B cell (primary cell): ENCODE measurements around the gene RABEP2. TPM values are rescaled to one million over a fixed set of nuclear protein-coding genes. Genes with fewer than 3 reads are reported as not detected.

Experiments
- ATAC-seq: fragments of 200-7000 bp; cut with Tn5 transposase; one replicate; pipeline ENCODE4 v1.10.0; 2021; ENCODE audit warnings: low read depth, mild to moderate bottlenecking, moderate number of reproducible peaks, moderate library complexity
- CTCF ChIA-PET: fragments of 350-600 bp; sonication (Branson Sonifier 250); formaldehyde crosslinking; loops from one replicate; lab custom pipeline; 2021; ENCODE audit warnings: antibody characterized with exemption, inconsistent platforms; lab: Charles Lee
- POLR2A ChIA-PET: fragments of 350-600 bp; sonication (Branson Sonifier 250); formaldehyde crosslinking; loops from one replicate; lab custom pipeline; 2021; ENCODE audit warnings: antibody characterized with exemption; lab: Charles Lee
- DNase-seq: peaks from one replicate; pipeline ENCODE4 v3.0.0; 2013
- H2AFZ ChIP-seq: 2 replicates; pipeline ENCODE4 v1.6.1; 2012; ENCODE audit warnings: mild to moderate bottlenecking, low read depth, low read length; ENCODE audit not compliant: insufficient read depth, poor library complexity, severe bottlenecking
- H3K27ac ChIP-seq, 2 donors: 1 replicate in 1 of 2; 2 replicates in 1 of 2; pipeline ENCODE4 v1.5.1; 2012 to 2013; ENCODE audit warnings: low read length in 2 of 2, mild to moderate bottlenecking in 2 of 2, moderate library complexity in 1 of 2
- H3K27me3 ChIP-seq, 4 experiments: fragments of 200-600 bp in 1 of 4; sonication (generic) in 1 of 4; replicated peaks in 1 of 4; 1 replicate in 2 of 4; 2 replicates in 2 of 4; pipeline versions ENCODE4 v1.6.1 to v1.7.0; 2013 to 2016; ENCODE audit warnings: low read length in 3 of 4, mild to moderate bottlenecking in 2 of 4, mixed read lengths in 1 of 4, moderate library complexity in 1 of 4; ENCODE audit not compliant: insufficient read depth in 4 of 4, control insufficient read depth in 3 of 4; ENCODE audit errors: control extremely low read depth in 1 of 4
- H3K36me3 ChIP-seq, 2 experiments: replicated peaks in 1 of 2; 1 replicate in 1 of 2; 2 replicates in 1 of 2; pipeline versions ENCODE4 v1.6.1 to v1.7.1; 2013; ENCODE audit warnings: low read length in 1 of 2; ENCODE audit not compliant: insufficient read depth in 2 of 2, control insufficient read depth in 1 of 2; ENCODE audit errors: control extremely low read depth in 1 of 2, extremely low read depth in 1 of 2
- H3K4me1 ChIP-seq, 2 donors: fragments of 200-600 bp in 1 of 2; sonication (generic) in 1 of 2; 1 replicate in 1 of 2; 2 replicates in 1 of 2; pipeline versions ENCODE4 v1.5.1 to v1.6.1; 2013 to 2017; ENCODE audit warnings: low read length in 2 of 2; ENCODE audit not compliant: control insufficient read depth in 2 of 2, insufficient read depth in 2 of 2
- H3K4me2 ChIP-seq: replicated peaks from 2 replicates; pipeline ENCODE3; 2012; ENCODE audit warnings: mild to moderate bottlenecking, low read depth, low read length; ENCODE audit not compliant: poor library complexity, severe bottlenecking
- H3K4me3 ChIP-seq, 5 experiments: fragments of 200-600 bp in 1 of 5; sonication (generic) in 1 of 5; 1 replicate in 3 of 5; 2 replicates in 2 of 5; pipeline versions ENCODE4 v1.5.1 to v1.7.0; 2011 to 2016; ENCODE audit warnings: low read length in 4 of 5, mild to moderate bottlenecking in 4 of 5, low read depth in 2 of 5, control low read depth in 1 of 5, moderate library complexity in 1 of 5; ENCODE audit not compliant: insufficient read depth in 1 of 5; ENCODE audit errors: control extremely low read depth in 1 of 5, extremely low read depth in 1 of 5
- H3K79me2 ChIP-seq: fragments of 200-600 bp; sonication (generic); one replicate; pipeline ENCODE4 v1.6.0; 2016; ENCODE audit warnings: low read length; ENCODE audit not compliant: control insufficient read depth, insufficient read depth
- H3K9ac ChIP-seq: fragments of 200-600 bp; sonication (generic); 2 replicates; pipeline ENCODE4 v1.6.1; 2017; ENCODE audit warnings: mild to moderate bottlenecking, low read length, moderate library complexity
- H3K9me3 ChIP-seq, 3 donors: one replicate each; pipeline versions ENCODE4 v1.6.1 to v1.7.1; 2013; ENCODE audit warnings: low read length in 2 of 3; ENCODE audit not compliant: control insufficient read depth in 2 of 3, insufficient read depth in 1 of 3; ENCODE audit errors: control extremely low read depth in 1 of 3
- H4K20me1 ChIP-seq: 2 replicates; pipeline ENCODE4 v1.6.0; 2012; ENCODE audit warnings: mild to moderate bottlenecking, low read length; ENCODE audit not compliant: insufficient read depth, control insufficient read depth, poor library complexity, severe bottlenecking
- H3K27ac Mint-ChIP-seq: one replicate; pipeline ENCODE4 v1.8.0; 2021; ENCODE audit warnings: mixed read lengths
- H3K27me3 Mint-ChIP-seq: one replicate; pipeline ENCODE4 v1.8.0; 2021; ENCODE audit warnings: mixed read lengths
- H3K4me1 Mint-ChIP-seq: one replicate; pipeline ENCODE4 v1.8.0; 2021; ENCODE audit warnings: mixed read lengths
- H3K4me3 Mint-ChIP-seq: one replicate; pipeline ENCODE4 v1.8.0; 2021; ENCODE audit warnings: mixed read lengths
- H3K9me3 Mint-ChIP-seq: one replicate; pipeline ENCODE4 v1.8.0; 2022; ENCODE audit warnings: mixed read lengths; ENCODE audit not compliant: insufficient read depth
- EZH2 ChIP-seq: IDR thresholded peaks from 2 replicates; pipeline ENCODE4 v1.6.1; 2012; ENCODE audit warnings: borderline replicate concordance, low read depth, mild to moderate bottlenecking, moderate library complexity, low read length; ENCODE audit not compliant: insufficient read depth, poor library complexity, severe bottlenecking
- WGBS: methylation state at CpG from one replicate; pipeline ENCODE4 v1.1.5; 2013; ENCODE audit warnings: missing lambda C conversion rate; ENCODE audit not compliant: insufficient coverage; 5-methylcytosine and 5-hydroxymethylcytosine counted together
- intact Hi-C: fragments of 100-400 bp; cut with micrococcal nuclease; formaldehyde crosslinking; loops from one replicate; pipeline ENCODE4 v1.10.0; 2022
- polyA plus RNA-seq: library from polyadenylated mRNA; depleted of rRNA; stranded (reverse); fragments of >200 nt; gene quantifications from 2 replicates; pipeline ENCODE4 v1.2.3, GENCODE V29; 2012
- total RNA-seq, 2 donors: library from RNA; stranded (reverse); fragments of 120-200 nt in 1 of 2; gene quantifications; 1 replicate in 1 of 2; 2 replicates in 1 of 2; pipeline versions ENCODE4 v1.2.3 to v1.2.4, GENCODE V29; 2013 to 2022
- TF ChIP-seq, protein P1 (sequence below): fragments of 200-600 bp; IDR thresholded peaks from one replicate; pipeline ENCODE4 v1.8.0; 2022; ENCODE audit warnings: antibody characterized with exemption, mild to moderate bottlenecking

The RABEP2 gene
- total and polyA plus RNA-seq, 2 donors (not counting 1 experiment from before 2014, with no cell fraction given) = 136 to 178 TPM

GRCh38 chr16:28875134-28876018 is 49.7 kb downstream of the RABEP2 start:
- Histone ChIP-seq H3K36me3 (peaks cover 0 to 18% of the 10 kb centered on the region in 2 experiments), H3K27ac (no peak overlapping the region), H2AFZ (no peak overlapping the region), H3K4me1 (peaks cover 10 to 13% of the 10 kb centered on the region in 2 donors), H3K27me3 (peaks cover 0 to 3% (median 0%) of the 10 kb centered on the region in 4 experiments), H3K4me3 (no peak overlapping the region), H3K9ac (no peak overlapping the region), H3K79me2 (no peaks in the 10 kb centered on the region), H3K9me3 (no peaks in the 10 kb centered on the region), H3K4me2 (no peak overlapping the region), H4K20me1 (peaks cover 10% of the 10 kb centered on the region)
- no peak overlapping the region for H3K4me3 Mint-ChIP-seq
- WGBS = 94% methylated on average over 10 of the region's 13 CpGs
- POLR2A ChIA-PET = interaction anchor here (0.6 kb wide), 1 partner anchor 19 kb away, joined by 6 read pairs; no protein-coding TSS in a partner anchor
- no peak for DNase-seq
- no peak overlapping the region for H3K27ac Mint-ChIP-seq
- TF ChIP-seq EZH2 = no peak
- TF ChIP-seq, protein P1, sequence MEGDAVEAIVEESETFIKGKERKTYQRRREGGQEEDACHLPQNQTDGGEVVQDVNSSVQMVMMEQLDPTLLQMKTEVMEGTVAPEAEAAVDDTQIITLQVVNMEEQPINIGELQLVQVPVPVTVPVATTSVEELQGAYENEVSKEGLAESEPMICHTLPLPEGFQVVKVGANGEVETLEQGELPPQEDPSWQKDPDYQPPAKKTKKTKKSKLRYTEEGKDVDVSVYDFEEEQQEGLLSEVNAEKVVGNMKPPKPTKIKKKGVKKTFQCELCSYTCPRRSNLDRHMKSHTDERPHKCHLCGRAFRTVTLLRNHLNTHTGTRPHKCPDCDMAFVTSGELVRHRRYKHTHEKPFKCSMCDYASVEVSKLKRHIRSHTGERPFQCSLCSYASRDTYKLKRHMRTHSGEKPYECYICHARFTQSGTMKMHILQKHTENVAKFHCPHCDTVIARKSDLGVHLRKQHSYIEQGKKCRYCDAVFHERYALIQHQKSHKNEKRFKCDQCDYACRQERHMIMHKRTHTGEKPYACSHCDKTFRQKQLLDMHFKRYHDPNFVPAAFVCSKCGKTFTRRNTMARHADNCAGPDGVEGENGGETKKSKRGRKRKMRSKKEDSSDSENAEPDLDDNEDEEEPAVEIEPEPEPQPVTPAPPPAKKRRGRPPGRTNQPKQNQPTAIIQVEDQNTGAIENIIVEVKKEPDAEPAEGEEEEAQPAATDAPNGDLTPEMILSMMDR = no peak
- CTCF ChIA-PET = interaction anchor here (0.7 to 5.1 kb wide), 7 partner anchors 11 to 73 kb away, joined by 3 to 83 read pairs (median 4); partner anchors contain the start of gene SH2B1
- H3K27me3 Mint-ChIP-seq = no peaks in the 10 kb centered on the region
- H3K9me3 Mint-ChIP-seq = no peaks in the 10 kb centered on the region
- H3K4me1 Mint-ChIP-seq = peaks cover 8% of the 10 kb centered on the region
- ATAC-seq = no peak
- intact Hi-C loops = no loop called here

DNA sequence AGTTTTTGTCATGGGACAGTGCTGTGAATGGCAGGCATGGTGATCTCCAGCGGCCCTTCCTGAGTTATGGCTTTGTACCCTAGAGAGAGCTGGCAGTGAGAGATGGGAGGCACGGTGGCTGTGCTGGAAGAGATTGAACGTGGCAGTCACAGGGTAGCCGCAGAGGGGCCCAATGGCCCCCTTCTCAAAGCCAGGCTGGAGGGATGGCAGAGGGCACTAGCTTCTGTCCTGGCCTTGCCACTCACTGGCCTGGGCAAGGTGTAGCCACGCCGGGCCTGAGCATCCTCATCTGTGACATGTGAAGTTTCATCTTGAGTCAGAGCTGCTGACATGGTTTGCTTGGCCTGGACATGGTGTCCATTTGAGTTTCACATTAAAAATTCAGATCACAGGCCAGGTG is 50.6 kb downstream of the RABEP2 start:
- no peak for TF ChIP-seq EZH2
- TF ChIP-seq, protein P1 = no peak
- Histone ChIP-seq H3K9me3 (no peaks in the 10 kb centered on the region), H2AFZ (no peak overlapping the region), H3K9ac (no peak overlapping the region), H3K4me1 (peaks cover 7% of the 10 kb centered on the region in 2 donors), H3K27ac (no peak overlapping the region), H3K36me3 (peaks cover 2 to 27% of the 10 kb centered on the region in 2 experiments), H3K4me2 (no peak overlapping the region), H3K4me3 (no peak overlapping the region), H4K20me1 (peaks cover 10% of the 10 kb centered on the region), H3K27me3 (no peaks in the 10 kb centered on the region), H3K79me2 (no peaks in the 10 kb centered on the region)
- ChIA-PET POLR2A (no interaction called here), CTCF (interaction anchor here (0.7 to 5.1 kb wide), 7 partner anchors 10 to 74 kb away, joined by 3 to 83 read pairs (median 8); partner anchors contain the start of genes CD19 and SH2B1)
- H3K27ac Mint-ChIP-seq = no peak overlapping the region
- DNase-seq = no peak
- no peaks in the 10 kb centered on the region for H3K9me3 Mint-ChIP-seq
- H3K27me3 Mint-ChIP-seq = no peaks in the 10 kb centered on the region
- peaks cover 6% of the 10 kb centered on the region for H3K4me1 Mint-ChIP-seq
- ATAC-seq = no peak
- no peak overlapping the region for H3K4me3 Mint-ChIP-seq
- WGBS = 94% methylated on average over 6 of the region's 6 CpGs
- intact Hi-C loops = no loop called here
